Progenitor cell of endocrine pancreas (in vitro differentiated cells): Measurements from ENCODE around the gene GAR1. TPM values are rescaled to one million over a fixed set of nuclear protein-coding genes. Genes with fewer than 3 reads are reported as not detected.

Experiments used
- DNase-seq: peaks from one replicate; pipeline ENCODE4 v3.0.0; 2021; ENCODE audit warnings: low spot score; ENCODE audit not compliant: unreplicated experiment
- H3K27ac Mint-ChIP-seq: 2 replicates; pipeline ENCODE4 v1.8.0; 2021; ENCODE audit warnings: mild to moderate bottlenecking, moderate library complexity, mixed read lengths
- H3K27me3 Mint-ChIP-seq: 2 replicates; pipeline ENCODE4 v1.8.0; 2021; ENCODE audit warnings: mixed read lengths
- H3K36me3 Mint-ChIP-seq: 2 replicates; pipeline ENCODE4 v1.8.0; 2022; ENCODE audit warnings: mixed read lengths; ENCODE audit not compliant: insufficient read depth
- H3K4me1 Mint-ChIP-seq: 2 replicates; pipeline ENCODE4 v1.8.0; 2021; ENCODE audit warnings: low read depth, mixed read lengths
- H3K4me3 Mint-ChIP-seq: 2 replicates; pipeline ENCODE4 v1.8.0; 2021; ENCODE audit warnings: low read depth, mild to moderate bottlenecking, moderate library complexity, mixed read lengths
- H3K9me3 Mint-ChIP-seq: 2 replicates; pipeline ENCODE4 v1.8.0; 2021; ENCODE audit warnings: low read depth, mixed read lengths
- CTCF ChIP-seq: fragments of 200-600 bp; sonication (generic); IDR thresholded peaks from one replicate; pipeline ENCODE4 v1.5.0; 2021; ENCODE audit warnings: antibody characterized with exemption, mild to moderate bottlenecking; ENCODE audit not compliant: unreplicated experiment
- total RNA-seq: library from RNA; stranded (reverse); gene quantifications from 2 replicates; pipeline ENCODE4 v1.2.1, GENCODE V29; 2021

Gene GAR1
- total RNA-seq, 1 donor from 2014 or later, result 25.7 TPM

GRCh38 chr4:109798866-109799265 is 16.7 kb upstream of the GAR1 start:
- Mint-ChIP-seq H3K27ac (no peak overlapping the region), H3K4me1 (no peaks in the 10 kb centered on the region), H3K9me3 (peaks cover 17% of the 10 kb centered on the region), H3K36me3 (no peaks in the 10 kb centered on the region), H3K27me3 (no peaks in the 10 kb centered on the region), H3K4me3 (no peak overlapping the region)
- no peak for TF ChIP-seq CTCF
- DNase-seq, result no peak

GRCh38 chr4:109801099-109801789 is 14.3 kb upstream of the GAR1 start:
- no peak overlapping the region for H3K4me3 Mint-ChIP-seq

GRCh38 chr4:109801895-109802319 is 13.7 kb upstream of the GAR1 start, which contains the start of gene CFI:
TSS of gene CFI (minus strand) at chr4:109801999. CDS start at chr4:109801971, 28 bp downstream.
- Mint-ChIP-seq H3K27ac (peak within 1 kb of the TSS; percentile 6), H3K36me3 (no peaks in the 10 kb centered on the region), H3K4me1 (no peaks in the 10 kb centered on the region), H3K4me3 (no peak within 1 kb of the TSS), H3K9me3 (peaks cover 5% of the 10 kb centered on the region), H3K27me3 (no peaks in the 10 kb centered on the region)
- no peak for DNase-seq
- TF ChIP-seq CTCF, result no peak

More at GRCh38 chr4:109801099-109801789, 14.3 kb upstream of the GAR1 start:
- Mint-ChIP-seq H3K9me3 (peaks cover 5% of the 10 kb centered on the region), H3K27me3 (no peaks in the 10 kb centered on the region), H3K4me1 (no peaks in the 10 kb centered on the region), H3K27ac (no peak overlapping the region), H3K36me3 (no peaks in the 10 kb centered on the region)
- DNase-seq, result no peak
- no peak for TF ChIP-seq CTCF

- no peaks in the 10 kb centered on the region for H3K36me3 Mint-ChIP-seq
- H3K9me3 Mint-ChIP-seq, result no peaks in the 10 kb centered on the region
- no peak for TF ChIP-seq CTCF
- no peak for DNase-seq
- no peak overlapping the region for H3K4me3 Mint-ChIP-seq
- peak overlapping the region; percentile 24 for H3K27ac Mint-ChIP-seq
- no peaks in the 10 kb centered on the region for H3K27me3 Mint-ChIP-seq
- no peaks in the 10 kb centered on the region for H3K4me1 Mint-ChIP-seq
Observed at GRCh38 chr4:109803924-109804571, 11.5 kb upstream of the GAR1 start.

GRCh38 chr4:109809655-109810054 is 5.9 kb upstream of the GAR1 start:
- Mint-ChIP-seq H3K4me1 (peaks cover 1% of the 10 kb centered on the region), H3K27ac (no peak overlapping the region), H3K36me3 (no peaks in the 10 kb centered on the region), H3K27me3 (no peaks in the 10 kb centered on the region), H3K4me3 (no peak overlapping the region), H3K9me3 (no peaks in the 10 kb centered on the region)
- no peak for TF ChIP-seq CTCF
- DNase-seq, result no peak
